ENCODE results near the gene KIAA1328. TPM values are rescaled to one million over a fixed set of nuclear protein-coding genes. Genes with fewer than 3 reads are reported as not detected.
"Not testable (repeated sequence)": the region's sequence is repeated elsewhere in the genome, so short reads cannot be mapped to it uniquely, and the experiment has no call there.

Gene KIAA1328
- total RNA-seq, 1 donor: 6.0 TPM

DNA sequence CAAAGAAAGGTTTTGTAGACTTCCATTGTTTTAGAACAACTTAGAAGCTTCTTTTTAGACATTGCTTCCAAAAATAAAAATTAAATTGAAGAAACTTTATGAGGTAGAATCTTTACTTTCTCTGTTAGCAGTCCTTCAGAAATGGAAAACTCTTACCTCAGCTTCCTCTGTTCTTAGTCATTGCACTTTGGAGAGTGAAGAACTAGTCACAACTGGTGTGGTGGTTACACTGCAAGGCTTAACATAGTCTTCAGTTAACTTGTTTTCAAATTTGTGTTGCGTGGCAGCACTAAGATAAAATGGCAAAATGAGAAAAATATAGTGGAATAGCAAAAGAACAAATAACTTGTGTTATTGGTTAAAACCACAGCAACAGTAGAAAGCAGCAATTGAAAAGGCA, 332.6 kb downstream of the KIAA1328 start:
- TF ChIP-seq, protein P1, sequence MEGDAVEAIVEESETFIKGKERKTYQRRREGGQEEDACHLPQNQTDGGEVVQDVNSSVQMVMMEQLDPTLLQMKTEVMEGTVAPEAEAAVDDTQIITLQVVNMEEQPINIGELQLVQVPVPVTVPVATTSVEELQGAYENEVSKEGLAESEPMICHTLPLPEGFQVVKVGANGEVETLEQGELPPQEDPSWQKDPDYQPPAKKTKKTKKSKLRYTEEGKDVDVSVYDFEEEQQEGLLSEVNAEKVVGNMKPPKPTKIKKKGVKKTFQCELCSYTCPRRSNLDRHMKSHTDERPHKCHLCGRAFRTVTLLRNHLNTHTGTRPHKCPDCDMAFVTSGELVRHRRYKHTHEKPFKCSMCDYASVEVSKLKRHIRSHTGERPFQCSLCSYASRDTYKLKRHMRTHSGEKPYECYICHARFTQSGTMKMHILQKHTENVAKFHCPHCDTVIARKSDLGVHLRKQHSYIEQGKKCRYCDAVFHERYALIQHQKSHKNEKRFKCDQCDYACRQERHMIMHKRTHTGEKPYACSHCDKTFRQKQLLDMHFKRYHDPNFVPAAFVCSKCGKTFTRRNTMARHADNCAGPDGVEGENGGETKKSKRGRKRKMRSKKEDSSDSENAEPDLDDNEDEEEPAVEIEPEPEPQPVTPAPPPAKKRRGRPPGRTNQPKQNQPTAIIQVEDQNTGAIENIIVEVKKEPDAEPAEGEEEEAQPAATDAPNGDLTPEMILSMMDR (IDR thresholded peaks at IDR 0.05; ENCODE audit: insufficient read depth, low read depth, low read length): no peak
- no peak overlapping the region for H3K4me3 ChIP-seq (ENCODE audit: low read depth, low read length)
- DNase-seq (ENCODE audit: low read depth): no peak

DNA sequence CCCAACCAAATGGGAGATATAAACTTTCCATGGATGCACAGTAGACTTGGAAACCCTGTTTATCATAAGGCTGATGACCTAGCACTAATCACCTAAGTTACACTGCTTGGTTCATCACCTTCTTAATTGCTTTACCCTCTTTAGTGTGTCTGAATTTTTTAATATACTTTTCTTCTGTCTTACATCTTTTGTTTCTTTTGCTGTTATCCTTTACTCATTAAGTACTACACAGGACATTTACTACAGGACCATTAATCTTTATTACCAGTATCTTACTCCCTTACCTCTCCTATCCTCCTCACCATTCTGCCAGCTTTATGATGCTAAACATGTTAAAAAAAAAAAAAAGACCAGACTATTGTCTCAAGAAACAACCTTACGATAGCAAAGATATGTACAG, 333.6 kb downstream of the KIAA1328 start:
- TF ChIP-seq, protein P1 (IDR thresholded peaks at IDR 0.05; ENCODE audit: insufficient read depth, low read depth, low read length): no peak
- no peak for DNase-seq (ENCODE audit: low read depth)

DNA sequence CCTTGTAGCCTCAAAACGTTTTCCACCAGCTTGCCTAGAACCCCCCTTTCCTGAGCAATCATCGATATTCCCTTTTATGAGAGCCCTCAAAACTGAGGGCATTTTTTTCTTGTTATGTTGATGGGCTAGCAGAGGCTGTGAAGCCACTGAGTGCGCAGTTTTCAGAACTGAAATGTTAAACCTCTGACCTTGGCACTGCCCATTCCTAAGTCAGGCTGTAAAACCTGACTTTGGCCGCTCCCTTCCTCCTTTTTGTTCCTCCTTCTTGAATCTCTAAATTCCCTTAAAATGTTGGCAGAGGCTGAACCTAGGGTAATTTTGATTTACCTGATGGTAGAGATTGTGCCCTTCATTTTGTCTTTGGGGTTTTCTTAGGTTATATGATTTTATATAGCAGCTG, 334.2 kb downstream of the KIAA1328 start:
- DNase-seq (ENCODE audit: low read depth): no peak
- TF ChIP-seq, protein P1 (IDR thresholded peaks at IDR 0.05; ENCODE audit: insufficient read depth, low read depth, low read length): no peak

More for the DNA sequence above, 333.6 kb downstream of the KIAA1328 start:
- no peak overlapping the region for H3K4me3 ChIP-seq (ENCODE audit: low read depth, low read length)

DNA sequence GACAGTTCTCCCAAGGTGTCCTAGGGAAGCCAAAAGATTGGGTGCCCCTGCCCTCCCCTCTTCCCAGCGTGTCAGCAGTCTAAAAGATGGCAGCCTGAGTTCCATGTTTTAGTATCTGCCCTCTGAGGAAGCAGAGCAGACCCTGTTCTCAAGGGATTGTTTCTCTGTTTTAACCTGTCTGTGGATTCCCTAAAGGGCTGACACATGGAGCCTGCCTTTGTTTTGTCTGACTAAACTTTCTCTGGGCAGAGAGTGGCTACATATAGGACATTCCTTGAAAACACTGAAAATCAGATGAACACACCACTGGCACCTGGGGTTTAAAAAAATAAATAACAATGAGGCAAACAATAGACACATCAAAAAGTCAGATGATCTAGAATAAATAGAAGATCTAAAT, 337.6 kb downstream of the KIAA1328 start:
- TF ChIP-seq, protein P1 (IDR thresholded peaks at IDR 0.05; ENCODE audit: insufficient read depth, low read depth, low read length): no peak
- H3K4me3 ChIP-seq (ENCODE audit: low read depth, low read length): no peak overlapping the region
- DNase-seq (ENCODE audit: low read depth): no peak

More for the DNA sequence above, 334.2 kb downstream of the KIAA1328 start:
- no peak overlapping the region for H3K4me3 ChIP-seq (ENCODE audit: low read depth, low read length)

DNA sequence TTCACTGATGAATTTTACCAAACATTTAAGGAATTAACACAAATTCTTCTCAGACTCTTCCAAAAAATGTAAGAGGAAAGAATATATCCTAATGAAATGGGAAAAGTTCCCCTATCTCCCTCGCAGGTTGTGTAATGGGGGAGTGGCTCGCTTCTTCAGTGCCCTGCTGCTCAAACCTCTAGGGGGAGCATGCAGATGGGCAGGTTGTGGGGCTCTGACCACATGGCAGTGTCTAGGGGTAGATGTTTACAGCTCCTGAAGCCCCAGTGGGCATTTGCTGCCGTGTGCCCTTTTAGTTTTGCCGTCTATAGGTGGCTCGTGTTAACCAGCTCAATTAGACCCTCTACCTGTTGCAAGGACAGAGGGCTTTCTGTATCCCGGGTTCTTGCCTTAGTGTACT, 338.0 kb downstream of the KIAA1328 start:
- H3K4me3 ChIP-seq (ENCODE audit: low read depth, low read length); DNase-seq (ENCODE audit: low read depth): not testable (repeated sequence)

DNA sequence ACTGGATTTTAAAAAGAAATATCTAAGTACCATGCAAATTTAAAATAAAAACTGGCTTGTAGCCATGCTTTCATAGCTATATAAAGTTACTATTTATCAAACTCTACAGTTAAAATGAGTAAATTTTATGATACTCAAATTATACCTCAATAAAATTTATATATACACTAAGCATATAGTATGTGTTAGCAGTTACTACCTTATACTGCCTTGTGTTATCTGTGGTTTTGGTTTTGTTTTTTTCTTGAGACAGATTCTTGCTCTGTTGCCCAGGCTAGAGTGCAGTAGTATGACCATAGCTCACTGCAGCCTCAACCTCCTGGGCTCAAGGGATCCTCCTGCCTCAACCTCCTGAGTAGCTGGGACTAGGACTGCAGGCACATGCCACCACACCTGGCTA, 342.1 kb downstream of the KIAA1328 start:
- DNase-seq (ENCODE audit: low read depth): no peak
- TF ChIP-seq, protein P1 (IDR thresholded peaks at IDR 0.05; ENCODE audit: insufficient read depth, low read depth, low read length): no peak

DNA sequence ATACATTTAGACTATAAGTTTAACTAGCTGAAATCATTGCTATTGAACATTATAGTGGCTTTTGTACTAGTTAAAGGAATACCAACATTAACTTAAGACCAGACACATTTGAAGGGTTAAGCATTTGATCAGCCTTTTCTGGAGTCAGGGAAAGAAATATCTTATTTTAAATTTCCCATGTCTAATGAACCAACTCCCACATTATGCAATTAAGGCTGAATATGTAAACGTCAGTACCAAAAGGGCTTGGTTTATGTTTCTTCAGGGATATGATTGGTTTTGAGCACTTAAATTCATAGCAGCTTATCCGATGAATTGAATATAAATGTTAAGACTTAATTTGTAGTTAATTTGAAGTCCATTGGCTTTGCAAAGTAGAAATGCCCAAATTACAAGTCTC, 344.5 kb downstream of the KIAA1328 start:
- TF ChIP-seq, protein P1 (IDR thresholded peaks at IDR 0.05; ENCODE audit: insufficient read depth, low read depth, low read length): no peak
- no peak for DNase-seq (ENCODE audit: low read depth)
- no peak overlapping the region for H3K4me3 ChIP-seq (ENCODE audit: low read depth, low read length)

More for the DNA sequence above, 342.1 kb downstream of the KIAA1328 start:
- H3K4me3 ChIP-seq (ENCODE audit: low read depth, low read length): no peak overlapping the region
